HUDEP-2 (cell line): ENCODE measurements around the gene PIP4K2B.
"Not testable (repeated sequence)": the region's sequence is repeated elsewhere in the genome, so short reads cannot be mapped to it uniquely, and the experiment has no call there.

ENCODE experiments used
- DNase-seq, 76 experiments: peaks; one replicate each; lab custom pipeline; 2025; ENCODE audit not compliant: unreplicated experiment in 76 of 76; lab: John Stamatoyannopoulos, UW

The PIP4K2B gene

GRCh38 chr17:38731526-38732294, 67.6 kb downstream of the PIP4K2B start:
- DNase-seq = no peak

DNA sequence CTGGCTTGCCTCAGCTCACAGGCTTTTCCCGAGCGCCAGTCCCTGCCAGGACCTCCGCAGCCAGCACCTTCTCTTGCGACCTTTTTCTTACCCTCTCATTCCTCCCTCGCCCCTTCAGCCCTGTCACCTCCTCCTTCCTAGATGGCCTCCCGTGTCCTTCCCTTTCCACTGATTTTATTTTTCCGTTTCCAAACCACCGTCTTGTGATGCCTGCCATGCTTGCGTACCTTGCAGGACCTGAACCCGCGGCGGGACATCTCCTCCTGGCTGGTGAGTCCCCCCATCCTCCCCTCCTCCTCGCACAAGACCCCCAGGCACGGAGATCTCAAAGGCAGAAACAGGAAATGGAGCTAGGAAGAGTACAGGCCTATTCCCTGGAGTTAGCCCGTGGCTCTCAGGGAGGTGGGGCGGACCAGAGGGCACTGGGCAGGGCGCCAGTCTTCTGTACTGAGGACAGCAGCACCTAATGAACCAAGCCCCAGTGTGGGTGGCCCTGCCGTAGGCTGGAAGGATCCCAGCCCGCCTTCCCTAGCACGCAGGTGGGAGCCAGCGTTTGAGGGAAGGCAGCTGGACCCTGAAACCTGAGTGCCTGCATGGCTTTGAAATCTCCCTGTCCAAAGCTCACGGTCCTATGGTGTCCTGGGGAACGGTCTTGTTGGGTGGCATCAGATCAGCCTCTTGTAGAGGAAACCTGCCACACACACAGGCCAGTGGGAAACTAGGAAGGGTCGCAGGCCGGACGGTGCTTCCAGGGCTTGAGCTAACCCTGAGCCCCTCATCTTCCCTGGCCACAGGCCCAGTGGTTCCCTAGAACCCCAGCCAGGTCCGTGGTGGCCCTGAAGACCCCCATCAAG, 68.6 kb downstream of the PIP4K2B start:
- peak in 54 of 76 experiments; percentile 6 to 82 (median 44) for DNase-seq

- peak in 69 of 76 experiments; percentile 11 to 90 (median 72) for DNase-seq
Observed at GRCh38 chr17:38729886-38730525, 69.3 kb downstream of the PIP4K2B start, which contains the start of gene CISD3. CISD3 (plus strand) TSS chr17:38730341; CDS start chr17:38730359, 18 bp downstream.

- no peak for DNase-seq
Observed at GRCh38 chr17:38729368-38729885, 69.9 kb downstream of the PIP4K2B start.

- DNase-seq = peak in 1 of 76 experiments; percentile 13
Observed at GRCh38 chr17:38728290-38728831, 71.0 kb downstream of the PIP4K2B start.

- DNase-seq = no peak
Observed at GRCh38 chr17:38727736-38728135, 71.6 kb downstream of the PIP4K2B start.

- not testable (repeated sequence) for DNase-seq
Observed at GRCh38 chr17:38726145-38726544, 73.2 kb downstream of the PIP4K2B start.

DNA sequence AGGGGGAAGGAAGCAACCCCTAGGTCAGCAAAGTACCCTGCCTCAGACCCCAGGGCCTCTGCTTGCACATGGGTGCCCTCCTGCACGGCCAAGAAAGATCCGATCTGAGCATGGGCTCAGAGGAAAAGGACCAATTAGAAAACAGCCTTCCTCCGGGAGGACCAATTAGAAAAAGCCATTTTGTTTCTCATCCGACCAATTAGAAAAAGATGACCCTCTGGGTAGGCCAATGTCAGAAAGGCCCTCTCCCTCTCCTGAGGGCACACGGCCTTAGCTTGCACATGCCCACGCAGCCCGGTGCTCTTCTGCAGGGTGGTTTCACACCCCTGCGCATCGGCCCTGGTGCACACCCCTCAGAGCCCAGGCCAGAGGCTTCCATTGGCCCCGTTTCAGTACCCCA, 74.3 kb downstream of the PIP4K2B start:
- DNase-seq = peak in 3 of 76 experiments; percentile 12 to 63 (median 40)

GRCh38 chr17:38724337-38724988, 74.9 kb downstream of the PIP4K2B start:
- DNase-seq = peak in 58 of 76 experiments; percentile 12 to 77 (median 52)

- no peak for DNase-seq
Observed at GRCh38 chr17:38721802-38722201, 77.6 kb downstream of the PIP4K2B start.

GRCh38 chr17:38720941-38721340, 78.4 kb downstream of the PIP4K2B start:
- no peak for DNase-seq

GRCh38 chr17:38719943-38720641, 79.3 kb downstream of the PIP4K2B start:
- no peak for DNase-seq

- DNase-seq = no peak
Observed at GRCh38 chr17:38719289-38719942, 79.9 kb downstream of the PIP4K2B start.

- DNase-seq = no peak
Observed at GRCh38 chr17:38717139-38717745, 82.1 kb downstream of the PIP4K2B start.

DNA sequence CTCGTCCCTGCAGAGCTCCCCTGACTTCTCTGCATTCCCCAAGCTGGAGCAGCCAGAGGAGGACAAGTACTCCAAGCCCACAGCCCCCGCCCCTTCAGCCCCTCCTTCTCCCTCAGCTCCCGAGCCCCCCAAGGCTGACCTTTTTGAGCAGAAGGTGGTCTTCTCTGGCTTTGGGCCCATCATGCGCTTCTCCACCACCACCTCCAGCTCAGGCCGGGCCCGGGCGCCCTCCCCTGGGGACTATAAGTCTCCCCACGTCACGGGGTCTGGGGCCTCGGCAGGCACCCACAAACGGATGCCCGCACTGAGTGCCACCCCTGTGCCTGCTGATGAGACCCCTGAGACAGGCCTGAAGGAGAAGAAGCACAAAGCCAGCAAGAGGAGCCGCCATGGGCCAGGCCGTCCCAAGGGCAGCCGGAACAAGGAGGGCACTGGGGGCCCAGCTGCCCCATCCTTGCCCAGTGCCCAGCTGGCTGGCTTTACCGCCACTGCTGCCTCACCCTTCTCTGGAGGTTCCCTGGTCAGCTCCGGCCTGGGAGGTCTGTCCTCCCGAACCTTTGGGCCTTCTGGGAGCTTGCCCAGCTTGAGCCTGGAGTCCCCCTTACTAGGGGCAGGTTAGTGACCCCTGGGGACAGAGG, 82.9 kb downstream of the PIP4K2B start:
- no peak for DNase-seq
